HEK293 (cell line): ENCODE data around the gene HLA-DMB.

ENCODE experiments used
- BCL11A ChIP-seq: fragments of 450-650 bp; formaldehyde crosslinking; IDR thresholded peaks from 2 replicates; pipeline ENCODE4 v1.5.1; 2016; ENCODE audit warnings: low read depth, missing biosample characterization, missing genetic modification characterization
- FEZF1 ChIP-seq: fragments of 450-650 bp; formaldehyde crosslinking; IDR thresholded peaks from 2 replicates; pipeline ENCODE4 v1.5.1; 2016; ENCODE audit warnings: missing biosample characterization, missing genetic modification characterization
- PRDM1 ChIP-seq: fragments of 450-650 bp; formaldehyde crosslinking; IDR thresholded peaks from 2 replicates; pipeline ENCODE4; 2016; ENCODE audit warnings: missing biosample characterization, missing genetic modification characterization
- PRDM6 ChIP-seq: fragments of 450-650 bp; formaldehyde crosslinking; IDR thresholded peaks from 2 replicates; pipeline ENCODE4 v1.5.1; 2017; ENCODE audit warnings: missing biosample characterization, missing genetic modification characterization
- SP3 ChIP-seq: fragments of 450-650 bp; formaldehyde crosslinking; IDR thresholded peaks from 2 replicates; pipeline ENCODE4 v1.5.1; 2016; ENCODE audit warnings: missing biosample characterization, missing genetic modification characterization
- WT1 ChIP-seq: fragments of 450-650 bp; formaldehyde crosslinking; IDR thresholded peaks from 2 replicates; pipeline ENCODE4 v1.5.1; 2016; ENCODE audit warnings: missing biosample characterization, missing genetic modification characterization
- ZBTB17 ChIP-seq: fragments of 450-650 bp; formaldehyde crosslinking; IDR thresholded peaks from 2 replicates; pipeline ENCODE4 v1.5.1; 2016; ENCODE audit warnings: missing biosample characterization, missing genetic modification characterization
- ZBTB26 ChIP-seq: fragments of 450-650 bp; formaldehyde crosslinking; optimal IDR thresholded peaks from 2 replicates; pipeline ENCODE3; 2016; ENCODE audit warnings: missing biosample characterization, mild to moderate bottlenecking, missing genetic modification characterization
- ZEB2 ChIP-seq: fragments of 450-650 bp; formaldehyde crosslinking; IDR thresholded peaks from 2 replicates; pipeline ENCODE4 v1.5.1; 2016; ENCODE audit warnings: missing biosample characterization, missing genetic modification characterization
- ZNF169 ChIP-seq: fragments of 450-650 bp; formaldehyde crosslinking; IDR thresholded peaks from 2 replicates; pipeline ENCODE4 v1.5.1; 2016; ENCODE audit warnings: missing biosample characterization, missing genetic modification characterization
- ZNF354C ChIP-seq: fragments of 450-650 bp; formaldehyde crosslinking; IDR thresholded peaks from 2 replicates; pipeline ENCODE4 v1.5.1; 2016; ENCODE audit warnings: missing biosample characterization, missing genetic modification characterization, low read depth, borderline replicate concordance
- ZNF362 ChIP-seq: fragments of 450-650 bp; formaldehyde crosslinking; IDR thresholded peaks from 2 replicates; pipeline ENCODE4 v1.5.1; 2016; ENCODE audit warnings: missing biosample characterization, missing genetic modification characterization
- ZNF423 ChIP-seq: fragments of 450-650 bp; formaldehyde crosslinking; IDR thresholded peaks from 2 replicates; pipeline ENCODE4 v1.5.1; 2016; ENCODE audit warnings: missing biosample characterization, missing genetic modification characterization
- ZNF426 ChIP-seq: fragments of 450-650 bp; formaldehyde crosslinking; IDR thresholded peaks from 2 replicates; pipeline ENCODE4 v1.5.1; 2017; ENCODE audit warnings: missing biosample characterization, missing genetic modification characterization, mild to moderate bottlenecking, inconsistent platforms, moderate library complexity
- ZNF488 ChIP-seq: fragments of 450-650 bp; formaldehyde crosslinking; IDR thresholded peaks from 2 replicates; pipeline ENCODE4 v1.5.1; 2016; ENCODE audit warnings: missing biosample characterization, missing genetic modification characterization
- ZNF518A ChIP-seq: fragments of 450-650 bp; formaldehyde crosslinking; conservative IDR thresholded peaks from 2 replicates; pipeline ENCODE4 v1.5.1; 2016; ENCODE audit warnings: low read depth, missing biosample characterization, missing genetic modification characterization
- ZNF530 ChIP-seq: fragments of 450-650 bp; formaldehyde crosslinking; IDR thresholded peaks from 2 replicates; pipeline ENCODE4 v1.5.1; 2016; ENCODE audit warnings: low read depth, missing biosample characterization, missing genetic modification characterization
- ZNF660 ChIP-seq: fragments of 450-650 bp; IDR thresholded peaks from 2 replicates; pipeline ENCODE4 v1.5.1; 2018; ENCODE audit warnings: missing biosample characterization, mild to moderate bottlenecking, missing genetic modification characterization
- ZNF776 ChIP-seq: fragments of 450-650 bp; formaldehyde crosslinking; IDR thresholded peaks from 2 replicates; pipeline ENCODE4 v1.5.0; 2017; ENCODE audit warnings: missing biosample characterization, missing genetic modification characterization, borderline replicate concordance
- ZSCAN16 ChIP-seq: fragments of 450-650 bp; formaldehyde crosslinking; IDR thresholded peaks from 2 replicates; pipeline ENCODE4 v1.5.1; 2016; ENCODE audit warnings: missing biosample characterization, missing genetic modification characterization
- TF ChIP-seq, protein P1 (sequence below): fragments of 450-650 bp; formaldehyde crosslinking; IDR thresholded peaks from 2 replicates; pipeline ENCODE4 v1.5.1; 2017; ENCODE audit warnings: missing biosample characterization, missing genetic modification characterization
- TF ChIP-seq, protein P2 (sequence below): fragments of 450-650 bp; formaldehyde crosslinking; IDR thresholded peaks from 2 replicates; pipeline ENCODE4 v1.5.1; 2016; ENCODE audit warnings: missing biosample characterization, missing genetic modification characterization

The HLA-DMB gene

DNA sequence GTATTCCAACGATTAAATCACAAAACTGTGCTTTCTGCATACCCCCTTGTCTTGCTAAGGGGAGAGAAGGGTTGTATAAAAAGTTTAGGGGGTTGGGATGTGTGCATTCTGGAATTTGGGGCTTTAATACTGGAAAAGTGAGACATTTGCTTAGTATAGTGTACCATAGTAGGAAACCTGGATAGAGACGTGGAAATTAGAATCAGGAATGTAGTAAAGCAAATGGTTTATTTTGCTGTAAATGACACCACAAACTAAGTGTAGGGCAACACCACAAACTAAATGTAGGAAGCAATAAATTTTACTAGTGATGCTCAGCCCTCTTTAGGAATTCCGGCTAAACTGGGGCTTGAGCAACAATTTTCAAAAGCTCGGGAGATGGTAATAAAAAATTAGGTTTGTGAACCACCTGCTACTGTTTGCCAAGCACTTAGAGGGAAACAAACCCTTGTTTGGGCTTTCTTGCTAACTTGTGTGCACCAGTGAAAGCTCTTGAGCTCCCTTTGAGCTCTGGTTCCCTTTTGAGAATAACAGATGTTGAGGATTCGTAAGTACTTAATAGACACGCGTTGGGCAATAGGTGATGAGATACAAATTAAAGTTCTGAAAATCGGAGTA is 41.4 kb upstream of the HLA-DMB start (continued):
- TF ChIP-seq ZNF660, result 0 out of 2 replicates have a peak, but pooled peaks have one; percentile 15
- TF ChIP-seq FEZF1 (tag by site-specific recombination), result peak; percentile 97
- TF ChIP-seq ZEB2 (tag by site-specific recombination), result peak; percentile 29; the same call in 1 of the 2 replicates
- TF ChIP-seq PRDM6, result peak; percentile 97
- peak; percentile 67 for TF ChIP-seq BCL11A (tag by site-specific recombination)
- TF ChIP-seq ZSCAN16, result peak; percentile 100
- TF ChIP-seq ZNF354C (tag by site-specific recombination), result no peak
- no peak for TF ChIP-seq ZNF530
- TF ChIP-seq ZNF488 (tag by site-specific recombination), result no peak
- TF ChIP-seq, protein P1, sequence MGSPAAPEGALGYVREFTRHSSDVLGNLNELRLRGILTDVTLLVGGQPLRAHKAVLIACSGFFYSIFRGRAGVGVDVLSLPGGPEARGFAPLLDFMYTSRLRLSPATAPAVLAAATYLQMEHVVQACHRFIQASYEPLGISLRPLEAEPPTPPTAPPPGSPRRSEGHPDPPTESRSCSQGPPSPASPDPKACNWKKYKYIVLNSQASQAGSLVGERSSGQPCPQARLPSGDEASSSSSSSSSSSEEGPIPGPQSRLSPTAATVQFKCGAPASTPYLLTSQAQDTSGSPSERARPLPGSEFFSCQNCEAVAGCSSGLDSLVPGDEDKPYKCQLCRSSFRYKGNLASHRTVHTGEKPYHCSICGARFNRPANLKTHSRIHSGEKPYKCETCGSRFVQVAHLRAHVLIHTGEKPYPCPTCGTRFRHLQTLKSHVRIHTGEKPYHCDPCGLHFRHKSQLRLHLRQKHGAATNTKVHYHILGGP, result no peak
- TF ChIP-seq ZBTB26 (tag by site-specific recombination), result peak; percentile 3
- TF ChIP-seq ZNF362 (tag by site-specific recombination), result 0 out of 2 replicates have a peak, but pooled peaks have one; percentile 5
- TF ChIP-seq, protein P2, sequence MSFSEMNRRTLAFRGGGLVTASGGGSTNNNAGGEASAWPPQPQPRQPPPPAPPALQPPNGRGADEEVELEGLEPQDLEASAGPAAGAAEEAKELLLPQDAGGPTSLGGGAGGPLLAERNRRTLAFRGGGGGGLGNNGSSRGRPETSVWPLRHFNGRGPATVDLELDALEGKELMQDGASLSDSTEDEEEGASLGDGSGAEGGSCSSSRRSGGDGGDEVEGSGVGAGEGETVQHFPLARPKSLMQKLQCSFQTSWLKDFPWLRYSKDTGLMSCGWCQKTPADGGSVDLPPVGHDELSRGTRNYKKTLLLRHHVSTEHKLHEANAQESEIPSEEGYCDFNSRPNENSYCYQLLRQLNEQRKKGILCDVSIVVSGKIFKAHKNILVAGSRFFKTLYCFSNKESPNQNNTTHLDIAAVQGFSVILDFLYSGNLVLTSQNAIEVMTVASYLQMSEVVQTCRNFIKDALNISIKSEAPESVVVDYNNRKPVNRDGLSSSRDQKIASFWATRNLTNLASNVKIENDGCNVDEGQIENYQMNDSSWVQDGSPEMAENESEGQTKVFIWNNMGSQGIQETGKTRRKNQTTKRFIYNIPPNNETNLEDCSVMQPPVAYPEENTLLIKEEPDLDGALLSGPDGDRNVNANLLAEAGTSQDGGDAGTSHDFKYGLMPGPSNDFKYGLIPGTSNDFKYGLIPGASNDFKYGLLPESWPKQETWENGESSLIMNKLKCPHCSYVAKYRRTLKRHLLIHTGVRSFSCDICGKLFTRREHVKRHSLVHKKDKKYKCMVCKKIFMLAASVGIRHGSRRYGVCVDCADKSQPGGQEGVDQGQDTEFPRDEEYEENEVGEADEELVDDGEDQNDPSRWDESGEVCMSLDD (tag by site-specific recombination), result no peak
- TF ChIP-seq WT1 (tag by site-specific recombination), result peak; percentile 78
- TF ChIP-seq SP3, result no peak
- no peak for TF ChIP-seq ZNF518A
- no peak for TF ChIP-seq ZNF423 (tag by site-specific recombination)
- peak; percentile 31; the same call in 1 of the 2 replicates for TF ChIP-seq ZBTB17 (tag by site-specific recombination)
- TF ChIP-seq ZNF169, result no peak
- TF ChIP-seq ZNF426, result no peak
- TF ChIP-seq PRDM1 (tag by site-specific recombination), result peak; percentile 88
- no peak for TF ChIP-seq ZNF776 (tag by site-specific recombination)
